GM19238 (cell line): ENCODE data around the gene CACNA1B.
"Not testable (repeated sequence)": the region's sequence is repeated elsewhere in the genome, so short reads cannot be mapped to it uniquely, and the experiment has no call there.

Experiments
- DNase-seq: peaks from one replicate; pipeline ENCODE4 v3.0.0; 2011; ENCODE audit warnings: low spot score; ENCODE audit not compliant: insufficient read length

Gene CACNA1B

DNA sequence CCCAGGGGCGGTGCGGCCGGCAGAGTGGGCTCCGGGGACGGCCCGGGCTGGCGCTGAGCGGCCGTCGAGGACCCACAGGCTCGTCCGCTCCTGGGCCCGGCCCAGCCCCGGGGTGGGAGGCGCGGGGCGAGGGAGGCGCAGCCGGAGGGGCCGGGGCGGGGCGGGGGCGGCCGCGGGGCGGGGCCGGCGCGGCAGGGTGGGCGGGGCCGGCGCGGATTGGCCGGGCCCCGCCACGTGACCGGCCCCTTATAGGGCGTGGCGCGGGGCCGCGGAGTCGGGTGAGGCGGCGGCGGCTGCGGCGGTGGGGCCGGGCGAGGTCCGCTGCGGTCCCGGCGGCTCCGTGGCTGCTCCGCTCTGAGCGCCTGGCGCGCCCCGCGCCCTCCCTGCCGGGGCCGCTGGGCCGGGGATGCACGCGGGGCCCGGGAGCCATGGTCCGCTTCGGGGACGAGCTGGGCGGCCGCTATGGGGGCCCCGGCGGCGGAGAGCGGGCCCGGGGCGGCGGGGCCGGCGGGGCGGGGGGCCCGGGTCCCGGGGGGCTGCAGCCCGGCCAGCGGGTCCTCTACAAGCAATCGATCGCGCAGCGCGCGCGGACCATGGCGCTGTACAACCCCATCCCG lies at the start of gene CACNA1B:
TSS of gene CACNA1B (plus strand) at position 277 of the 617 bp plus-strand sequence. CDS start at position 429, 152 bp downstream.
- not testable (repeated sequence) for DNase-seq

GRCh38 chr9:137827908-137828526 lies 49.6 kb upstream of the CACNA1B start:
- DNase-seq: no peak

- DNase-seq: no peak
Measured at GRCh38 chr9:137828527-137829259, 48.9 kb upstream of the CACNA1B start.

GRCh38 chr9:137829260-137829996 lies 48.2 kb upstream of the CACNA1B start:
- no peak for DNase-seq

- no peak for DNase-seq
Measured at GRCh38 chr9:137832191-137832700, 45.3 kb upstream of the CACNA1B start.

DNA sequence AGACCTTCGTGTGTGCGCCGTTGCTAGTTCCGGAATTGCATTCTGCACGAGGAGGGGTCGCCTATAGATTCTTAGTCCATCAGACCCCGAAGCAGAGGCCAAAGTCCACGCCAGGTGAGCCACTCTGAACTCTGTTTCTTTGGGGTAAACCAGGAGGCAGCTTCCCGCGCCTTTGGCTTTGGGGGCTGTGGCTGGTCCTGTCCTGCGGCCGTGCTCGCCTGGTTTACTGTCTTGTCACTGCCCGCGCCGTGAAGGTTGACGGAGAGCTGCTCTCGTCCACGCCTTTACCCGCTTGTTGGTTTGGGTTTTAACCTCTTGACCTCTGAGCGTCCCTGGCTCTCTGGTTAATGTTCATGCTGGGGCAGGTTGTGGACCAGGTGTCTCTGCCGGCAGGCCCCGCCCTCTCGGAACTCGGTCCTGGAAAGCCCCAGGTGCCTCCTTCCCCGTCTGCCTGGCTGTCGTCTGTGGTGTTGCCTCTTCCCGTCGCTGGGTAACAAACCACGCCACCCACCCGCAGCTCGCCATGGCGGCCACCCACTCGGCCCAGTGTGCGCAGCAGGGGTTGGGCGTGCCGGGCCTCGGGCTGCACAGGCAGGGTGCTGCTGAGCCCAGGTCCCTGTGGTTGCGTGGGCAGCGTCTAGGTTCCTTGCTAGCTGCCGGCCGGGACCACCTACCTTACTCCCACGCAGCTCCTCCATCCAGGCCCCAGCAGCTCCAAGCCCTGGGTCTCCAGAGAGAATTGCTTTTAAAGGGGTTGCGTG lies 44.6 kb upstream of the CACNA1B start:
- no peak for DNase-seq

- DNase-seq: no peak
Measured at GRCh38 chr9:137833721-137834613, 43.6 kb upstream of the CACNA1B start.

GRCh38 chr9:137834846-137835546 lies 42.6 kb upstream of the CACNA1B start:
- DNase-seq: no peak

DNA sequence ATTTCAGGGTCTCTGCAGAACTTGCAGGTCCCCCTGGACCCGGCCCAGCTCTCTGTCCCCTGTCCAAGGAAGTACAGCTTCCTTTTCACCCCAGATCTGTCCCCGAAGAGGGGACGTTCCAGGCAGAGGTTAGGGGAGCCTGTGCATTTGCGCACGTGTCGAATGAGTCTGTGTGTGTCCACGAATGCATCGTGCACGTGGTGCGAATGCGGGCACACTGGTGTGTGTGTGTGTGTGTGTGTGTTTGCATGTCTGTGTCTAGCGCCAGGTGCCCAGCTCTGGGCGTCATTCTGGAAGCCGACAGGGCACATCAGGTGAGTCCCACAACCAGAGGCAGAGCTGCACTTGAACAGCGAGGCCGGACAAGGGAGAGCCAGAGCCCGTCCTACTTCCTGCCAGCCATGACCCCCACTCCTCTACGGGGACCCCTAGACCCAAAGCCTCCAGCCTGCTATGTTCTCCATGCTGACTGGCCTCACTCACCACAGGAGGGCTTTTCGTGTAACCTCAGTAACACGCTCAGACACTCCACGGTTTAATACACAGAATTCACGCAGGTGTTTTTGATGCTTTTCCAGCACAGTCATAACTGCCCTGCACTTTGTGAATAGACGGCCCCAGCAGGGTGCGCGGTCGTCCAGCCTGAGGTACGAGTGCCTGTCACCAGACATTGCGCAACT lies 41.3 kb upstream of the CACNA1B start:
- no peak for DNase-seq

DNA sequence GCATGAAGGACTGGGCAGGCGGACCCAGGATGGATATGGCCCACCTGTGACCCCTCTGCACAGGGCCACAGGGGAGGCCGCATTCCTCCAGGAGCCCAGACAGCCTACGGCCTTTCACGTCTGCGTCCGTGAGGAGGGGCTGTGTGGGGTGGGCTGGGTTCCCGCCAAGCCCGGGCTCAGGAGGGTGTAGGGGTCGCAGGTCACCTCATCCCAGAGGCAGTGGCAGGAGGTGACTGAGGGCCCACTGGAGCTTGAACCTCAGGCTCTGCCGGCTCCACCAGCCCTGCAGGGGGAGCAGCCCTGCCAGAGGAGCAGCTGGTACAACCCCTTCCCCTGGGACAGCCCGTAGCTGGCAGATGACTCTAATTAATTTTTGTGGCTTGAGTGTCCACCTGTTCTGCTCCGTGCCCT lies 40.7 kb upstream of the CACNA1B start:
- no peak for DNase-seq

- no peak for DNase-seq
Measured at GRCh38 chr9:137837345-137838278, 40.0 kb upstream of the CACNA1B start.

DNA sequence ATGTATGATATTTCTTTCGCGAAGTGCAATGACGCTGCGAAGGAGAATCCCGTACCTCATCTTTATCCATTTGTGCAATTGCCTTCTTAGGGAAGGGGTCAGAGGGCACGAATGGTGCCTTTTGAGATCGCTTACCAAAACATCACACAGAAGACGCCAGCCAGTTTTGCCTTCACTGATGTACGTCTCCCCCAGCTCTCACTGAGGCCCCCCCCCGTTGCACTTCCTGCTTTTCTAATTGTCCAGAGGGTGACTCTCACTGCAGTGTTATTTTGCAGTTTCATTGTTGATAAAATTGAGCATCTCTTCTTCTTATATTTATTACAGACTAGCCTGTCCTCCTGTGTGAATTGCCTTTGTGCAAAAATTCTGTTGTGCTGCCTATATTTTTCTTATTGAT lies 39.0 kb upstream of the CACNA1B start:
- DNase-seq: no peak

DNA sequence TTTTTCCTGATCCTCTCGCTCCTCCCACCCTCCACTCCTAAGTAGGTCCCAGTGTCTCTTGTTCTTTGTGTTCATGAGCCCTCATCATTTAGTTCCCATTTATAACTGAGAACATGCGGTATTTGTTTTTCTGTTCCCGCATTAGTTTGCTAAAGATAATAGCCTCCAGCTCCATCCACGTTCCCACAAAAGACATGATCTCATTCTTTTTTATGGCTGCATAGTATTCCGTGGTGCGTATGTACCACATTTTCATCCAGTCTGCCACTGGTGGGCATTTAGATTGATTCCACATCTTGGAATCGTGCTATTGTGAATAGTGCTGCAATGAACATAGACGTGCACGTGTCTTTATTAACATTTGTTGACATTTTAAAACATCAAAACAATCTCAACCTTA lies 34.2 kb upstream of the CACNA1B start:
- DNase-seq: no peak

DNA sequence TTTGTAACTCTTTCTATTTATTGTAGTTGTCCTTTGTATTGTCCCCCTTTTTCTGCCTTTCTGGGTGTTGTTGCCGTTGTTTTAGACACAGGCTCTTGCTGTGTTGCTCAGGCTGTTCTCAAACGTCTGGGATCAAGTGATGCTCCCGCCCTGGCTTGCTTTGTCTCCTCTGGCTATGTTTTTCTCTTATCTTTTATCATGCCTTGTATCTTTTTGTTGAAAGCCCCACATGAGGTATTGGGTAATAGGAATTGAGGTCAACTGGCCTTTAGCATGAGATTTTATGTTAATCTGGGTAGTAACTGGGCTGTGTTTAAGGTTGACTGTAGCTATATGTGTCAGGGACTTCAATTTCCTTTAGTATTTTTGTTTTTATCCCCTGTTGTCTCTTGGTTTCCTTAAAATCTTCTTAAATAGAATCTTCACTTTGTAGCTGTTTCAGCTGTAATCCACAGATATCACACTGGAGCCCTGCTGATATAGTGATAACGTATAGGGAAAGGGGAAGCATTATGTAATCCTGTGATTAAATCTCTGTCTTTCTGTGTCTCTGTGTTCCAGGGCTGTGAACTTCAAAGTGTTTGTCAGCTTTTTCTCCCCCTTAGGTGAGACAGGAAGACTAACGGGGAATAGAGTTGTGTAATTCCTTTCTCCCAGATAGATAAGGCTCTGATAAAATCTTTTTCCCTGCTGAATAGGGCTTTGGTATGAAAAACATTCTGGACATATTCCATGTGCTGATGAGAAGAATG lies 25.9 kb upstream of the CACNA1B start:
- no peak for DNase-seq

GRCh38 chr9:137853392-137853995 lies 24.1 kb upstream of the CACNA1B start:
- no peak for DNase-seq

- no peak for DNase-seq
Measured at GRCh38 chr9:137860361-137860760, 17.2 kb upstream of the CACNA1B start.
